Activated CD4-positive, alpha-beta T cell treated with anti-CD3 and anti-CD28 coated beads, Interleukin-10, Interleukin-2, amounts not matched to agents 100 ng/mL and 50 ng/mL, durations not matched to agents 16 hours and 8 hours (primary cell): ENCODE results near the gene RABL6.
A peak's percentile ranks its signal among the peaks of the same experiment; 100 is the strongest.

Experiments used
- DNase-seq: peaks from one replicate; pipeline ENCODE4 v3.0.0-alpha.2; 2020

Gene RABL6

DNA sequence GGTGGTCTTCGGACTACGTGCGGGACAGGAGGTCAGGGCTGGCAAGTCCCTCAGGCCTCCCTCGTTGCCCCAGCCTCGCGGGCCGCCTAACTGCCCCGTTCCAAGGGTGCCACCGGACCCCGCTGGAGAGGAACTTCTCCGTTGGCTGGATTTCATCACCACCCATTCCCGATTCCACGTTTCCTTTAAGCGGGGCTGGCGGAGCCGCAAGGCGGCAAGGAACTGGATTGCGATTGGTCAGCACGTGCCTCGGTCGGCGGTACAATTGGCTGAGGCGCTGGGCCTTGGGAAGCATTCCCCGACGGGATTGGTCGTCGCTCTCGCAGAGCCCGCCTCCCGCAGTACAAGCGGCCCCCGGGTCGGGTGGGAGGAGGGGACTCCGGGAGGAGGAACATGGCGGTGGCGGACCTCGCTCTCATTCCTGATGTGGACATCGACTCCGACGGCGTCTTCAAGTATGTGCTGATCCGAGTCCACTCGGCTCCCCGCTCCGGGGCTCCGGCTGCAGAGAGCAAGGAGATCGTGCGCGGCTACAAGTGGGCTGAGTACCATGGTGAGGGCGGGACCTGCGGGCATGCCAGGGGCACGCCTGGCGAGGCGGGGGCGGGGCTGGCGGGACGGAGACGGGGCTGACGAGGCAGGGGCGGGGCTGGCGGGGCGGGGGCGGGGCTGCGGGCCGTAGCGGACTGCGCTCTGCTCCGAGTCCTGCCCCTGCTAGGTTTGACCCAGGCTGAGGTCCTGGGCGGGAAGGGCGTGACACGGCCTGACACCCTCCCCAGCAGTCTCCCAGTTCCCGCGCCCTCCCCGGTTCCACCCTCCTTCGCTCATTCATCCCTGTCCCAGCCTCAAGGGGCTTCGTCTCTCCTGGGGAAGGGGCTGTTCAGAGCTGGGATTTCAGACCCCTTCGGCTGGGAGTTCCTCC lies 41.6 kb downstream of the RABL6 start, which contains the start of gene PHPT1:
Gene PHPT1 (plus strand): TSS at position 372 of the 922 bp plus-strand sequence. CDS start 22 bp downstream, at position 394.
- DNase-seq: peak; percentile 99

DNA sequence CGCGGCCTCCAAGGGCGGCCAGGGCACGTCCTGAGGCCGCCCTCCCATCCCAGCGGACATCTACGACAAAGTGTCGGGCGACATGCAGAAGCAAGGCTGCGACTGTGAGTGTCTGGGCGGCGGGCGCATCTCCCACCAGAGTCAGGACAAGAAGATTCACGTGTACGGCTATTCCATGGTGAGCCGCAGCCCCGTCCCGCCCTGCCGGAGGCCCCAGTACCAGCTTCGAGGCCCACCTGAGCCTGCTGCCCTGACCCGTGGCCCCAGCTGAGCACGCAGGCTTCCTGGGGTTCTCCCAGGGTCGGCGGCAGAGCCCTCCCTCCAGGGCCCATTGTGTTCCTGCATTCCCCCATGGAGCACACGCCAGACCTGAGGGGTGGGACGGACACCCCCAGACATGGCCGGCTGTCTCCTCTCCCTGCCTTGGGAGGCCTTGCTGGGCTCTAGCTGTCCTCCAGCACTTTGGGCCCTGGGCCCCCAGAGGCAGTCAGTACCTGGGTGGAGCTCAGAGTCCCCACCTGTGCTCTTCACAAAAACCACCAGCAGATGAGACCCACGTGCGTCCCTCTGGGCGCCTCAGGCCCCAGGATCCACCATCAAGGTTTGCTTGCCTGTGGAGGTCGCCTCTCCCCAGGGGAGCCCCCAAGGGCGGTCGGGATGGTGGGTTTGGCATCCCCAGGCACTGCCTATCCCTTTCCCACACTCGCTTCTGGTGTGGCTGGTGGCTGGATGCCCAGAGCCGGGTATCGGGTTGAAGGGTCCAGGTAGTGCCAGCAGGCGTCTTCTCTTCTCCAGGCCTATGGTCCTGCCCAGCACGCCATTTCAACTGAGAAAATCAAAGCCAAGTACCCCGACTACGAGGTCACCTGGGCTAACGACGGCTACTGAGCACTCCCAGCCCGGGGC lies 42.5 kb downstream of the RABL6 start:
- DNase-seq: no peak

- DNase-seq: no peak
Observed at GRCh38 chr9:136850866-136851775, 43.4 kb downstream of the RABL6 start.

- no peak for DNase-seq
Observed at GRCh38 chr9:136851941-136852663, 44.4 kb downstream of the RABL6 start, which contains the start of gene MAMDC4. Gene MAMDC4 (plus strand): TSS chr9:136852346. CDS start chr9:136852417, 71 bp downstream.

GRCh38 chr9:136852664-136853595 lies 45.2 kb downstream of the RABL6 start:
- DNase-seq: no peak

DNA sequence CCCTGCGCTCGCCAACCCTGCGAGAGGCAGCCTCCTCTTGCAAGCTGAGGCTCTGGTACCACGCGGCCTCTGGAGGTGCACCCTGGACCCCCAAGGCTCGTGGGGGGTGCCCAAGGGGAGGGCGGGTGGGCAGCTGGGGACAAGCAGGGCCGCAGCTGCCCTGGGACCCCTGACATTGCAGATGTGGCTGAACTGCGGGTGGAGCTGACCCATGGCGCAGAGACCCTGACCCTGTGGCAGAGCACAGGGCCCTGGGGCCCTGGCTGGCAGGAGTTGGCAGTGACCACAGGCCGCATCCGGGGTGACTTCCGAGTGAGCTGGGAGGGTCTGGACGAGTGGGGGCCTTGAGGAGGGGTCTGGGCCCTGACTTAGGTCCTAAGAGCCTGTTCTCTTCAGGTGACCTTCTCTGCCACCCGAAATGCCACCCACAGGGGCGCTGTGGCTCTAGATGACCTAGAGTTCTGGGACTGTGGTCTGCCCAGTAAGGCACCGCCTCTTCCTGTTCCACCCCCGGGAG lies 45.9 kb downstream of the RABL6 start:
- DNase-seq: no peak

DNA sequence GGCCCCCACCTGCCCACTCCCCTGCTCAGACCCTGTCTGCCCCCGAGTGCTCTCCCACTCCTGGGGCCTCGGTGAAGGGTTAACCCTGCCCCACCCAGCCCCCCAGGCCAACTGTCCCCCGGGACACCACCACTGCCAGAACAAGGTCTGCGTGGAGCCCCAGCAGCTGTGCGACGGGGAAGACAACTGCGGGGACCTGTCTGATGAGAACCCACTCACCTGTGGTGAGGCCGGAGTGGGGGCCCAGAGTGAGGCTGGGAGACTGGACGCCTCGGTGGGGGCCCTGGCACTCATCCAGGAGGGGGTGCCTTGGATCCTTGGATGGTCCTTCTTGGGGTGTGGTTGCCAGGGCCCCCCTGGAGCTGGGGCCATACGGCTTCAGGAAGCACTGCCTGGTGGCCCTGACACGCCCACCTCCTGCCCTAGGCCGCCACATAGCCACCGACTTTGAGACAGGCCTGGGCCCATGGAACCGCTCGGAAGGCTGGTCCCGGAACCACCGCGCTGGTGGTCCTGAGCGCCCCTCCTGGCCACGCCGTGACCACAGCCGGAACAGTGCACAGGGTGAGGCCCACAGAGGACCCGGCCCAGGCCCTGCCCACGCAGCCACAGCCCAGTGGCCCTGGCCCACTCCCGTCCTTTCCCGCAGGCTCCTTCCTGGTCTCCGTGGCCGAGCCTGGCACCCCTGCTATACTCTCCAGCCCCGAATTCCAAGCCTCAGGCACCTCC lies 46.5 kb downstream of the RABL6 start:
- DNase-seq: no peak

- no peak for DNase-seq
Observed at GRCh38 chr9:136854842-136855460, 47.2 kb downstream of the RABL6 start.

- no peak for DNase-seq
Observed at GRCh38 chr9:136855461-136856078, 47.8 kb downstream of the RABL6 start.

DNA sequence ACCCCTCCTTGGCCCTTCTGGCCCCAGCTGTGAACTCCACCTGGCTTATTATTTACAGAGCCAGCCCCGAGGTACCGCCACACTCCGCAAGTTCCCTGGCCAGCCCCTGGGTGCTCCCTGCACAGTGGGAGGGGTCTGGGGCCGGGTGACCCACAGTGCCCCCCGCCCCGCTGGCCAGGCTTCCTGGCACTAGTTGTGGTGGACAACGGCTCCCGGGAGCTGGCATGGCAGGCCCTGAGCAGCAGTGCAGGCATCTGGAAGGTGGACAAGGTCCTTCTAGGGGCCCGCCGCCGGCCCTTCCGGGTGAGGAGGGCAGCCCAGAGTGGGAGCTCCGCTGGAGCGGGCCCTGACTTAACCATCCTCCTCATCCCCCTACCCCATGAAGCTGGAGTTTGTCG lies 48.3 kb downstream of the RABL6 start:
- DNase-seq: no peak

- no peak for DNase-seq
Observed at GRCh38 chr9:136856541-136857141, 48.9 kb downstream of the RABL6 start.

- no peak for DNase-seq
Observed at GRCh38 chr9:136857166-136857565, 49.4 kb downstream of the RABL6 start.

- DNase-seq: no peak
Observed at GRCh38 chr9:136857581-136858412, 50.0 kb downstream of the RABL6 start.

- DNase-seq: no peak
Observed at GRCh38 chr9:136858452-136858843, 50.7 kb downstream of the RABL6 start.

- no peak for DNase-seq
Observed at GRCh38 chr9:136858844-136859757, 51.4 kb downstream of the RABL6 start.

- no peak for DNase-seq
Observed at GRCh38 chr9:136860529-136860928, 52.8 kb downstream of the RABL6 start.
